Testis (tissue), 2 donors: Measurements from ENCODE around the gene DCT.

Source experiments
- CTCF ChIP-seq, 3 experiments: fragments of 450-650 bp in 2 of 3; fragments of 200-600 bp in 1 of 3; sonication (generic) in 1 of 3; IDR thresholded peaks; one replicate each; pipeline ENCODE4 v1.5.1; 2016 to 2019; ENCODE audit warnings: antibody characterized with exemption in 3 of 3, mild to moderate bottlenecking in 2 of 3, moderate library complexity in 1 of 3
- POLR2A ChIP-seq: fragments of 450-650 bp; IDR thresholded peaks from one replicate; pipeline ENCODE4 v1.6.1; 2017; ENCODE audit warnings: antibody characterized with exemption, mild to moderate bottlenecking, moderate library complexity

GRCh38 chr13:94470126-94470525 is 9.4 kb downstream of the DCT start:
- TF ChIP-seq CTCF (IDR thresholded peaks at IDR 0.05) (no peak), POLR2A (no peak)
